SK-N-SH treated with all-trans-retinoic acid at 6 μM for 48 hours (cell line): ENCODE data around the gene PLXDC2.

ENCODE experiments used
- ARNTL ChIP-seq: fragments of 450-650 bp; formaldehyde crosslinking; IDR thresholded peaks from 2 replicates; pipeline ENCODE4 v1.5.0; 2020; ENCODE audit warnings: low read depth, mild to moderate bottlenecking, moderate library complexity, borderline replicate concordance
- OSR1 ChIP-seq: fragments of 250-450 bp; sonication (Bioruptor Pico); IDR thresholded peaks from 2 replicates; pipeline ENCODE4 v1.8.0; 2022; ENCODE audit warnings: moderate library complexity, mild to moderate bottlenecking, inconsistent platforms
- PATZ1 ChIP-seq: fragments of 250-450 bp; sonication (Bioruptor Pico); IDR thresholded peaks from 2 replicates; pipeline ENCODE4 v1.8.0; 2020; ENCODE audit warnings: mild to moderate bottlenecking, moderate library complexity, borderline replicate concordance
- TCF4 ChIP-seq: fragments of 250-450 bp; sonication (Bioruptor Pico); IDR thresholded peaks from 2 replicates; pipeline ENCODE4 v1.8.0; 2021; ENCODE audit warnings: mild to moderate bottlenecking, moderate library complexity, borderline replicate concordance
- TOX ChIP-seq: fragments of 250-450 bp; sonication (Bioruptor Pico); IDR thresholded peaks from 2 replicates; pipeline ENCODE4 v1.8.0; 2021; ENCODE audit warnings: mild to moderate bottlenecking, moderate library complexity, borderline replicate concordance
- ZFP3 ChIP-seq: fragments of 250-450 bp; sonication (Bioruptor Pico); IDR thresholded peaks from 2 replicates; pipeline ENCODE4 v1.5.0; 2020; ENCODE audit warnings: mild to moderate bottlenecking, moderate library complexity
- ZNF565 ChIP-seq: fragments of 450-650 bp; formaldehyde crosslinking; conservative IDR thresholded peaks from 2 replicates; pipeline ENCODE4 v1.5.0; 2020; ENCODE audit warnings: low read depth, mild to moderate bottlenecking, moderate library complexity
- TF ChIP-seq, protein P1 (sequence below): fragments of 250-450 bp; sonication (Bioruptor Pico); IDR thresholded peaks from 2 replicates; pipeline ENCODE4 v1.5.1; 2020; ENCODE audit warnings: low read depth, mild to moderate bottlenecking, moderate library complexity
- TF ChIP-seq, protein P2 (sequence below): fragments of 250-450 bp; sonication (Bioruptor Pico); IDR thresholded peaks from 2 replicates; pipeline ENCODE4 v1.8.0; 2021; ENCODE audit warnings: low read depth, mild to moderate bottlenecking, moderate library complexity, borderline replicate concordance

DNA sequence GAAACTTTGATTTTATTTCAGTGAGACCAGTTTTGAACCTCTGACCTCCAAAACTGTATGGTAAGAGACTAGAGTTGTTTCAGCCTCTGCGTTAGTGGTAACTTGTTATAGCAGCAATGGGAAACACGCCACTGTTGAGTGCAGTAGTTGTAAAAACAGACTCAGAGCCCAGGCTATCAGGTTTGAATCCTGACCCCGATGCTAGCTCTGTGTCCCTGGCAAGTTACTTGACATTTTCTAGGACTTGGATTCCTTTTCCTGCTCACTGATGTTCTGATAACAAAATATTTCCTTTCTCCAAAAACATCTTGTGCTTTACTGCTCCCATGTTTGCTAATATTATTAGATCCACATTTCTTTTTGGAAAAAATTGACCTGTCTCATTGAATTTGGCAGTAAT lies 131.0 kb downstream of the PLXDC2 start:
- TF ChIP-seq OSR1 (CRISPR knock-in tag) (no peak), PATZ1 (CRISPR knock-in tag) (no peak), ARNTL (CRISPR knock-in tag) (no peak), ZNF565 (CRISPR knock-in tag) (no peak), ZFP3 (CRISPR knock-in tag) (no peak), TOX (CRISPR knock-in tag) (no peak), TCF4 (CRISPR knock-in tag) (no peak)
- TF ChIP-seq, protein P1, sequence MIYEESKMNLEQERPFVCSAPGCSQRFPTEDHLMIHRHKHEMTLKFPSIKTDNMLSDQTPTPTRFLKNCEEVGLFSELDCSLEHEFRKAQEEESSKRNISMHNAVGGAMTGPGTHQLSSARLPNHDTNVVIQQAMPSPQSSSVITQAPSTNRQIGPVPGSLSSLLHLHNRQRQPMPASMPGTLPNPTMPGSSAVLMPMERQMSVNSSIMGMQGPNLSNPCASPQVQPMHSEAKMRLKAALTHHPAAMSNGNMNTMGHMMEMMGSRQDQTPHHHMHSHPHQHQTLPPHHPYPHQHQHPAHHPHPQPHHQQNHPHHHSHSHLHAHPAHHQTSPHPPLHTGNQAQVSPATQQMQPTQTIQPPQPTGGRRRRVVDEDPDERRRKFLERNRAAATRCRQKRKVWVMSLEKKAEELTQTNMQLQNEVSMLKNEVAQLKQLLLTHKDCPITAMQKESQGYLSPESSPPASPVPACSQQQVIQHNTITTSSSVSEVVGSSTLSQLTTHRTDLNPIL (CRISPR knock-in tag), result no peak
- TF ChIP-seq, protein P2, sequence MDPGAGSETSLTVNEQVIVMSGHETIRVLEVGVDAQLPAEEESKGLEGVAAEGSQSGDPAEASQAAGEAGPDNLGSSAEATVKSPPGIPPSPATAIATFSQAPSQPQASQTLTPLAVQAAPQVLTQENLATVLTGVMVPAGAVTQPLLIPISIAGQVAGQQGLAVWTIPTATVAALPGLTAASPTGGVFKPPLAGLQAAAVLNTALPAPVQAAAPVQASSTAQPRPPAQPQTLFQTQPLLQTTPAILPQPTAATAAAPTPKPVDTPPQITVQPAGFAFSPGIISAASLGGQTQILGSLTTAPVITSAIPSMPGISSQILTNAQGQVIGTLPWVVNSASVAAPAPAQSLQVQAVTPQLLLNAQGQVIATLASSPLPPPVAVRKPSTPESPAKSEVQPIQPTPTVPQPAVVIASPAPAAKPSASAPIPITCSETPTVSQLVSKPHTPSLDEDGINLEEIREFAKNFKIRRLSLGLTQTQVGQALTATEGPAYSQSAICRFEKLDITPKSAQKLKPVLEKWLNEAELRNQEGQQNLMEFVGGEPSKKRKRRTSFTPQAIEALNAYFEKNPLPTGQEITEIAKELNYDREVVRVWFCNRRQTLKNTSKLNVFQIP (CRISPR knock-in tag), result no peak
